ENCODE results near the gene IGSF21.

Gene IGSF21

DNA sequence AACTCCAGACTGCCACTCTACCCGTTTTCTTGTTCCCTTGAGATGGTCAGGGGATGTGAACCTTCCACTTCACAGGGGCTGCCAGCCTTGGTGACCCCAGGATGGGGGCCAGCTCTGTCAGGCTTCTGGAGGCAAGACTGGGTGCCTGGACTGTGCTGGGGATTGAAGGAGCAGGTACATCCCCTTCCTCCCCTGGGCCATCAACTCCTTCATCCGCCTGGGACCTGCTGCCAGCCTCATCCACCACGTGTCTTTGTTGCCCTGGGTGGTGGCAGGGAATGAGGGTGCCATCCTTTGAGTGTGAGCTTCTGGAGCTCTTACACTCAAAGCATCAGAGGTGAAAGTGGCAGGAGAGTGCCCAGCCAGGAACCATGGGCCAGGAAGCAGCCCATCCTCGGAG, 139.6 kb downstream of the IGSF21 start:
- Histone ChIP-seq H3K9me3 (ENCODE audit: insufficient read depth, low read length) (no peaks in the 10 kb centered on the region), H3K4me1 (ENCODE audit: insufficient read depth, insufficient read length) (no peaks in the 10 kb centered on the region), H3K9ac (ENCODE audit: insufficient read length, low read depth) (no peak overlapping the region), H3K4me3 (ENCODE audit: insufficient read length, low read depth) (no peak overlapping the region), H3K36me3 (ENCODE audit: insufficient read depth, insufficient read length, low read length) (no peaks in the 10 kb centered on the region), H3K27me3 (ENCODE audit: insufficient read depth, insufficient read length) (no peaks in the 10 kb centered on the region)
- no peak for DNase-seq (ENCODE audit: low read depth, low spot score)
- no peak for TF ChIP-seq ZNF274 (IDR thresholded peaks at IDR 0.05; ENCODE audit: low read depth, low read length)
- TF ChIP-seq YY1 (IDR thresholded peaks at IDR 0.05; ENCODE audit: insufficient read depth, insufficient read length): no peak
- no peak for TF ChIP-seq SUZ12 (IDR thresholded peaks at IDR 0.05; ENCODE audit: extremely low read depth, insufficient read depth, insufficient read length)

DNA sequence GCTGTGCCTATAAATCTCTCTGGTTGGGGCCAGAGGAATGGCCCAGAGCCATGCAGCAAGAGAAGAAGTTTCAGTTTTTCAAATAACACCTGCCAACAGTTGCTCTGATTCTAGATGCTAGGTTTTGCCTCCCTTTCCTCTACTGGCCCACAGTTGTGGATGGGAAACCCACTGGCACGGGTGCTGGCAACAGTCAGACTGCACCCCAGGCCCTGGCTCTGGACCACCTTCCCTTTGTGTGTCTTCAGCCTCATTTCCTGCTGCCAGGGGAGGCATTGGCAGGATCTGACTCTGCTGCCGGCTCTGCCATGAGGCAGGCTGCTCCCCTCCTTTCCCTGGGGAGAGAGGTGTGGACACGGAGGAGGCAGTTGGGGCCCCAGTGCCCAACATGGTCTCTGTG, 142.0 kb downstream of the IGSF21 start:
- Histone ChIP-seq H3K27me3 (ENCODE audit: insufficient read depth, insufficient read length) (no peaks in the 10 kb centered on the region), H3K9me3 (ENCODE audit: insufficient read depth, low read length) (no peaks in the 10 kb centered on the region), H3K4me1 (ENCODE audit: insufficient read depth, insufficient read length) (no peaks in the 10 kb centered on the region), H3K4me3 (ENCODE audit: insufficient read length, low read depth) (no peak overlapping the region), H3K9ac (ENCODE audit: insufficient read length, low read depth) (no peak overlapping the region), H3K36me3 (ENCODE audit: insufficient read depth, insufficient read length, low read length) (no peaks in the 10 kb centered on the region)
- DNase-seq (ENCODE audit: low read depth, low spot score): no peak
- TF ChIP-seq ZNF274 (IDR thresholded peaks at IDR 0.05; ENCODE audit: low read depth, low read length) (no peak), SUZ12 (IDR thresholded peaks at IDR 0.05; ENCODE audit: extremely low read depth, insufficient read depth, insufficient read length) (no peak), YY1 (IDR thresholded peaks at IDR 0.05; ENCODE audit: insufficient read depth, insufficient read length) (no peak)

DNA sequence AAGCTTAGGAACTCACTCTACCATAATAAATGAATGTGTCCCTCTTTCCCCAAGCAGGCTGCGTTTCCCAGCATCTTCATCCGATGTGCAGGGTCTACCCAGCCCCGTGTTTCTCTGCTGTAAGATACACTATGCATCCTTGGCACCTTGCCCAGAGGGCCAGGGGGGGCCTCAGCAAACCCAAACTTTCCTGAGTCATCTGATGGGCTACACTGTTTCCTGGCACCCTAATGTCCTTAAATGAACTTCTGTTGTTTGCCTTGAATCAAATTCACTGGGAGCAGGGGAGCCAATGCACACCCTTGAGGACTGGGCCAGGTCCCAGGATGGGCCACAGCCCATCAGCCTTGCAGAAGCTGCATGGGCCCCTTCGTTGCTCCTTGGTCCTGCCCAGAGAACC, 145.5 kb downstream of the IGSF21 start:
- Histone ChIP-seq H3K36me3 (ENCODE audit: insufficient read depth, insufficient read length, low read length) (no peaks in the 10 kb centered on the region), H3K4me1 (ENCODE audit: insufficient read depth, insufficient read length) (no peaks in the 10 kb centered on the region), H3K9me3 (ENCODE audit: insufficient read depth, low read length) (no peaks in the 10 kb centered on the region), H3K27me3 (ENCODE audit: insufficient read depth, insufficient read length) (peaks cover 24% of the 10 kb centered on the region), H3K4me3 (ENCODE audit: insufficient read length, low read depth) (no peak overlapping the region), H3K9ac (ENCODE audit: insufficient read length, low read depth) (no peak overlapping the region)
- no peak for TF ChIP-seq YY1 (IDR thresholded peaks at IDR 0.05; ENCODE audit: insufficient read depth, insufficient read length)
- DNase-seq (ENCODE audit: low read depth, low spot score): no peak

DNA sequence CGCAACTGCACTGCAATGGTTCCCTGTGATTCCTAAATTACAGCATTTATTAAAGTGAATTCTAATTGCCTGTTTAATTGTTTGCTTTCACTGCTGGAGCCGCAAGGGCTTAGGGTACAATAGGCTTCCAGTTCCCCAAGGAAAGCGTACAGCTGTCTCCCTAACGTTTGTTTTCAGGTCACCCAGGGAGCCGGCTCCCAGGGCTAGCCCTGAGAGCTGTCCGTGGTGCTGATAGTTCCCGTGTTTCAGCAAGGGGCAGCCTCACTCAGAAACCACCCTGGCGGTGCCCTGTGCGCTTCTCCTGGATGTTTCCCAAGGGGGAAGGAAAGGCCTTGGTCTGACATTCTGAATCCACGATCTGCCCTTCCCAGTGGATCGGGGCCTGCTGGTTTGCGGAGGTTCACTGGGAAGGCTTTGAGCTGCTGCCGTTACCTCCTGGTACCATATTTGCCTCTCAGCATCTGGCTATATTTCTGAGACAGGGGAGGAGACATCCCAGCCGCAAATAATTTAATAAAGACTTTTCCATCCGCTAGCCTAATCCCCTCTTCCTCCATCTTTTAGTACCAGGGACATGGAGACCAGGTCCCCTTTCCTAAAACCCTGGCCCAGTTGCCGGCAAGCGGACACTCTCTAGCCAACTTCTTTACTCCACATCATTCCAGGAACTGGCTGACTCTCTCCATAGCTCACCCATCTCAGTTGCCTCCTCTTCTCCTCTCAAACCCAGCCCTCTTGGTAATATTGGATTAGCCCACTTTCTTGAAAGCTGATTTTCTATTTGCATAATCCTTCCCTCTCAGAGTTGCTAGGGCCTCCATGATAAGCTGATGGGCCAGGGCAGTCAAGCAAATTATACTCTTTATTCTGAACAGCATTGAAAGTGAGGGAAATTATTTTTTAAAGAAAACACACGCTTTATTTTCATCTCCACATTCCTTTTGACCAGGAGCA, 149.0 kb downstream of the IGSF21 start:
- TF ChIP-seq SUZ12 (IDR thresholded peaks at IDR 0.05; ENCODE audit: extremely low read depth, insufficient read depth, insufficient read length) (no peak), ZNF274 (IDR thresholded peaks at IDR 0.05; ENCODE audit: low read depth, low read length) (no peak), YY1 (IDR thresholded peaks at IDR 0.05; ENCODE audit: insufficient read depth, insufficient read length) (no peak)
- no peak overlapping the region for H3K4me3 ChIP-seq (ENCODE audit: insufficient read length, low read depth)

DNA sequence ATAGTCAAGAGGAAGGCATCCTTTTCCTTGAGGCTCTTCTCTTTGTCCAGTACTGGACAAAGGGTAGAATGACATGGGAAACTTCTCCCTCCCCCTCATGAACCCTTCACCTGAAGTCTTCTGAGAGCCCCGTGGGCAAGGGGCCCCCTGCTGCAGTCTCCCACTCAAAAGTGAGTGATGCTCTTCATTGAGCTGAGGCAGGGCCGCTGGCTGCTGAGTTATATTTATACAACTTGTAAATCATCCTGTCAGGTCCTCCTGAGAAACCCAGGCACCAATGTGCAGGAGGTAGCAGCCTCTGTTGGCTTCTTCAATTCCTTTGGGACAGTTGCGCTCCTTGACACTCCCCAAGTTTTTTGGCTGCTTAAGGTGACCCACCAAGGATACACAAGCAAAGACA, 150.2 kb downstream of the IGSF21 start:
- TF ChIP-seq YY1 (IDR thresholded peaks at IDR 0.05; ENCODE audit: insufficient read depth, insufficient read length) (no peak), SUZ12 (IDR thresholded peaks at IDR 0.05; ENCODE audit: extremely low read depth, insufficient read depth, insufficient read length) (no peak), ZNF274 (IDR thresholded peaks at IDR 0.05; ENCODE audit: low read depth, low read length) (no peak)
- H3K9ac ChIP-seq (ENCODE audit: insufficient read length, low read depth): no peak overlapping the region
- H3K4me1 ChIP-seq (ENCODE audit: insufficient read depth, insufficient read length): no peaks in the 10 kb centered on the region
- no peaks in the 10 kb centered on the region for H3K36me3 ChIP-seq (ENCODE audit: insufficient read depth, insufficient read length, low read length)
- no peak for DNase-seq (ENCODE audit: low read depth, low spot score)
- H3K4me3 ChIP-seq (ENCODE audit: insufficient read length, low read depth): no peak overlapping the region
- H3K27me3 ChIP-seq (ENCODE audit: insufficient read depth, insufficient read length): peaks cover 26% of the 10 kb centered on the region
- H3K9me3 ChIP-seq (ENCODE audit: insufficient read depth, low read length): no peaks in the 10 kb centered on the region

More for the DNA sequence above, 149.0 kb downstream of the IGSF21 start:
- Histone ChIP-seq H3K27me3 (ENCODE audit: insufficient read depth, insufficient read length) (peaks cover 26% of the 10 kb centered on the region), H3K4me1 (ENCODE audit: insufficient read depth, insufficient read length) (no peaks in the 10 kb centered on the region), H3K9ac (ENCODE audit: insufficient read length, low read depth) (no peak overlapping the region), H3K9me3 (ENCODE audit: insufficient read depth, low read length) (no peaks in the 10 kb centered on the region), H3K36me3 (ENCODE audit: insufficient read depth, insufficient read length, low read length) (no peaks in the 10 kb centered on the region)
- peak; percentile 56 for DNase-seq (ENCODE audit: low read depth, low spot score)

DNA sequence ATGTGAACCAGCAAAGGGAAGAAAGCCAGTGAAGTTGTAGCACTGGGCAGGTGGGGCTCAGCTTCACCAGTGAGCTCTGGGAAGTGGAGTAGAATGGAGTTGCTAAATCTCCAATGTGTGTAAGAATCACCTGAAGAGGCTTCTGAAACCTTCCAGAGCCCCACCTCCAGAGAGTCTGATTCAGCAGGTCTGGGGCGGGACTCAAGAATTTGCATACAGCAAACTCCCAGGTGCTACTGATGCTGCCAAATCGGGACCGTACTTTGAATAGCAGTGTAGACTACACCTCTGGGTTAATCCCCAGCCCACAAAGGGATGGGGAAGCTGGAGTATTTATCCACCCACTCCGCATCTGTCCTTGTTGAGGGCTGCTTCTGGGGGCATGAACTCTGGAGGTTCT, 154.3 kb downstream of the IGSF21 start:
- TF ChIP-seq ZNF274 (IDR thresholded peaks at IDR 0.05; ENCODE audit: low read depth, low read length): no peak
- TF ChIP-seq SUZ12 (IDR thresholded peaks at IDR 0.05; ENCODE audit: extremely low read depth, insufficient read depth, insufficient read length): no peak
- no peak for TF ChIP-seq YY1 (IDR thresholded peaks at IDR 0.05; ENCODE audit: insufficient read depth, insufficient read length)
- H3K9ac ChIP-seq (ENCODE audit: insufficient read length, low read depth): no peak overlapping the region
- no peaks in the 10 kb centered on the region for H3K9me3 ChIP-seq (ENCODE audit: insufficient read depth, low read length)
- H3K4me1 ChIP-seq (ENCODE audit: insufficient read depth, insufficient read length): no peaks in the 10 kb centered on the region
- DNase-seq (ENCODE audit: low read depth, low spot score): no peak
- no peaks in the 10 kb centered on the region for H3K36me3 ChIP-seq (ENCODE audit: insufficient read depth, insufficient read length, low read length)
- peaks cover 7% of the 10 kb centered on the region for H3K27me3 ChIP-seq (ENCODE audit: insufficient read depth, insufficient read length)
- H3K4me3 ChIP-seq (ENCODE audit: insufficient read length, low read depth): no peak overlapping the region

DNA sequence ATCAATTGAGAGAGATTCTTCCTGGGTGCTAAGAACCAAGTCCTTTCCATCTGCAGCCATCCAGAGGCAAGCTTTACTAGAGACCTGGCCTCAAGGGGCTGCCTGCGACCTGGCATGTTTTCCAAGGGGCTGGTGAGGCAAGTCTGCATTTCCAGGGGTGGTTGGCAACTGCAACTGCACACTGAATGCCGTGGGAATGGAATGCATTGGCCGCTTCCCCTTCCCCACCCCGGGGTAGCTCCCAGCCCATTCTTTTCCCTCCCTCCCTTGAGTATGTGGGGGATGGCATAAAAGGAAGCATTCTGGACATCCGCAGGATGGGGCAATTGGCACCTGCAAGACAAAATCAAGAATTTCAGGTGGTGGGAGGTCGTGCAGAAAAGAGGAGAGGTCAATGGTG, 155.1 kb downstream of the IGSF21 start:
- no peaks in the 10 kb centered on the region for H3K9me3 ChIP-seq (ENCODE audit: insufficient read depth, low read length)
- peaks cover 6% of the 10 kb centered on the region for H3K27me3 ChIP-seq (ENCODE audit: insufficient read depth, insufficient read length)
- no peak for DNase-seq (ENCODE audit: low read depth, low spot score)
- H3K4me1 ChIP-seq (ENCODE audit: insufficient read depth, insufficient read length): no peaks in the 10 kb centered on the region
- no peak overlapping the region for H3K4me3 ChIP-seq (ENCODE audit: insufficient read length, low read depth)
- H3K9ac ChIP-seq (ENCODE audit: insufficient read length, low read depth): no peak overlapping the region
- no peak for TF ChIP-seq YY1 (IDR thresholded peaks at IDR 0.05; ENCODE audit: insufficient read depth, insufficient read length)
- no peak for TF ChIP-seq SUZ12 (IDR thresholded peaks at IDR 0.05; ENCODE audit: extremely low read depth, insufficient read depth, insufficient read length)
- TF ChIP-seq ZNF274 (IDR thresholded peaks at IDR 0.05; ENCODE audit: low read depth, low read length): no peak
- H3K36me3 ChIP-seq (ENCODE audit: insufficient read depth, insufficient read length, low read length): no peaks in the 10 kb centered on the region
